NCI-H2196 treated with DMSO at 0.1 percent for 48 hours (cell line): ENCODE results near the gene DPH1.

Source experiments
- DNase-seq: peaks from one replicate; lab custom pipeline; 2025; ENCODE audit not compliant: unreplicated experiment; lab: John Stamatoyannopoulos, UW

Gene DPH1

DNA sequence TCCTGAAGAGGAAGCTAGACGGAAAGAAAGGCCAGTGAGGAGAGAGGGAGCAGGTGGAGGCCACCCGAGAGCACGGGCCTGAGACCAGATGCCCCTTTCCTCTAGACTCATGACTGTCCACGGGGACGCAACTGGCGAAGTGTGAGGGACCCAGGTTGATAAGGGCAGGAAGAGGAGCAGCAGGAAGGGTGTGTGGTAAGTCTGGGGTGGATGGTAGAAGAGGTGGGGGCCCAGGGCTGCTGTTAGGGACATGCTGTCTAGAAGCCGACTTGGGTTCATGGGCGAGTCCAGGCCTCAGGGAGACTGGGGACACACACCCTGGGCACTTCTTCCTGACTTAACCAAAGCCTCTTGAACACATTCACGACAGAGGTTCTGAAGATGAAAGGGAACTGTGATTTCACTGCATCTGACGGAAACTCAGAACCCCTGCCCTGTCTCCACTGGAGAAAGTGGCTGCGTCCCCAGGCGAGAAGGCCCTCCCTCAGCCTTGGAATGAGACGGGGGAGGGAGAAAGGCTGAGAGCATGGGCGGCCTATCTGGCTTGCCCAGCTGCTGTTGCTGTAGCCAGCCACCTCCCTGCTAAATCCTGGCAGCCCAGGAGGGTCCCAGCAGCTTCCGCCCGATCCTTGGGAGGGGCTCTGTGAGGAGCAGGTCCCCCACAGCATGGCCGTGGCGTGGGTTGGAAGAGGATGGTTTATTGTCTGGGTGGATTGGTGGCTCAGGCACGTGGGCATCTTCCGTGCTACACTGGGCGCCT, 30.9 kb downstream of the DPH1 start:
- no peak for DNase-seq

- DNase-seq, result no peak
Observed at GRCh38 chr17:2061441-2061958, 31.5 kb downstream of the DPH1 start.

DNA sequence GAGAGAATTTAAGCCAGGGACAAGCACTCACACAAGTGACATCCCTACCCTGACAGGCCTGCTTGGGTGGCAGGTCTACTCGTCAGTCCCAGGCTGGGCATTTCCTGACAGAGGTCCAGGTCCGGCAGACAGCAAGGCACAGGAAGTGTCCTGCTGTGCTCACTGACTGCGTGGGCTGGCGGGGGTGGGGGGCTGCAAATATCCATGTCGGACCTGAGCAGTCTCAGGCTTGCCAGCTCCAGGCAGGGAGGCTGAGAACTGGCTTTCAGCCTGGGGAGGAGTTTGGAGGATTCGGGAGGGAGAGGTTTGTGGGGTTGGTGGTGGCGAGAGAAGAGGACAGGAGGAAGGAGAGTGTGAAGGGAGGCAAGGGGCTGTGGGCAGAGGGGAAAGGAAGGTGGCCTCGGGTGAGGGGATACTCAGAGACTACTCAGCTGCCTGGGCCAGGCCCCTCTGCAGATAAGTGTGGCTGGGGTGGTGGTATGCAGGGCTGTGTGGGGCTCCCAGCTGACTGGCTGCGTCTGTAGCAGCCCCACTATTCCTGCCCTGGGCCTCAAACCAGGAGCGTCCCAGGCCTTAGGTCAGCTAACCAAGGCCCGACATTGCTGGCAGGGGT, 32.7 kb downstream of the DPH1 start:
- DNase-seq, result no peak

DNA sequence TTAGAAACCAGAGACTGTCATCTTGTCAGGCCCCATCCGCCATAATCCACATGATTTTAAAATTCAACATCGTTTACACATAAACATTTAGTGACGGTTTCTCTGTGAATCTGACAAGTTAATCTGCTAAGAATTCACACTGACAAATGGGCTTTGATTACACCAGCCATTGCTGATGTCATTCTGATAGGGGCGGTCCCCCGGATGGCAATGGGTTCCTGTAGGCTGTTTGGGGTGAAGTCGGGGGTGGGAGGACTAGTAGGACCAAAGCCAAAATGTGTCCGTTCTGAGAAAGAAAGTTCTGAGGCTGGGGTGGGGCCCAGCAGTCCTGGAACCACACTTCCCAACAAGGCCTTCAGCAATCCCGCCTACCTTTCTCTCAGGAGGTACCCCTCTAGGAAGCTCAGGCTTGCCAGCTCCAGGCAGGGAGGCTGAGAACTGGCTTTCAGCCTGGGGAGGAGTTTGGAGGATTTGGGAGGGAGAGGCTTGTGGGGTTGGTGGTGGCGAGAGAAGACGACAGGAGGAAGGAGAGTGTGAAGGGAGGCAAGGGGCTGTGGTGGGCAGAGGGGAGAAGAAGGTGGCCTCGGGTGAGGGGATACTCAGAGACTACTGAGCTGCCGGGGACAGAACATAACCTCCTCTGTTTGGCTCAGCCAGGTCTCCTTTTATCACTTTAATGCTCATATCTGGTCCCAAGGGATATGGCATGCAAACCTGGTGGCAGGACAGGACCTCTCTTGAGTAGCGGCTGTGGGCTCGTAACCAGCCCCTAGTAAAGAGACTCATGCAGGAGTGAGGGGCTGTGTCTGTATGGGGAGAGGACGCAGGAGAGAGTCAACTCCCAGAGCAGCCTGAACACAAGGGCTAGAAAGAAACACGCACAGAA, 33.6 kb downstream of the DPH1 start:
- no peak for DNase-seq

- DNase-seq, result no peak
Observed at GRCh38 chr17:2064147-2064489, 34.2 kb downstream of the DPH1 start.

- no peak for DNase-seq
Observed at GRCh38 chr17:2064520-2064971, 34.6 kb downstream of the DPH1 start.

- no peak for DNase-seq
Observed at GRCh38 chr17:2064980-2065785, 35.2 kb downstream of the DPH1 start.

- no peak for DNase-seq
Observed at GRCh38 chr17:2065949-2066400, 36.0 kb downstream of the DPH1 start.

GRCh38 chr17:2067048-2067561, 37.2 kb downstream of the DPH1 start:
- DNase-seq, result no peak

GRCh38 chr17:2067608-2068024, 37.7 kb downstream of the DPH1 start:
- DNase-seq, result no peak

DNA sequence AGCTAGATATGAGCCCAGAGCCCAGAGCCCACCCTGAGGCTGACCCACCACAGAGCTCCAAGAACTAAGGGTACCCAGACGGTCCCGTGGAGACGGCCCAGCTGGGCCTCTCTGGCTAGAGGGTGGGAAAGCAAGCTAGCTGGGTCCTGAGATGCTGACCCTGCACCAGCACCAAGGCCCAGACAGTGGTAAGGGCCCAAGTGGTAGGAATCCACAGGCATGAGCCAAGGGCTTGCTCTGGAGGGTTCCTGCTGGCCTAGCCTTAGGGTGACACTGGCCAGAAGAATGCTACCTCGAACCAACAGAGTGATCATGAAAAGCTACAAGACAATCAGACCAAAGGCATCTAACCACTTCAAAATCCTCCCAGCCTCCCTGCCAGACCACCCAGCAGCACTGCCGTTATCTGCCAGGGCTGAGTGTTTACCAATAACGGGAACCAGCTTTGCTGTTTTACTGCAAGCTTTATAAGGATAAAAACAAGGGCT, 38.1 kb downstream of the DPH1 start:
- no peak for DNase-seq

GRCh38 chr17:2068519-2069051, 38.6 kb downstream of the DPH1 start:
- no peak for DNase-seq

- no peak for DNase-seq
Observed at GRCh38 chr17:2070241-2071023, 40.5 kb downstream of the DPH1 start.

- DNase-seq, result no peak
Observed at GRCh38 chr17:2071024-2071385, 41.1 kb downstream of the DPH1 start.

DNA sequence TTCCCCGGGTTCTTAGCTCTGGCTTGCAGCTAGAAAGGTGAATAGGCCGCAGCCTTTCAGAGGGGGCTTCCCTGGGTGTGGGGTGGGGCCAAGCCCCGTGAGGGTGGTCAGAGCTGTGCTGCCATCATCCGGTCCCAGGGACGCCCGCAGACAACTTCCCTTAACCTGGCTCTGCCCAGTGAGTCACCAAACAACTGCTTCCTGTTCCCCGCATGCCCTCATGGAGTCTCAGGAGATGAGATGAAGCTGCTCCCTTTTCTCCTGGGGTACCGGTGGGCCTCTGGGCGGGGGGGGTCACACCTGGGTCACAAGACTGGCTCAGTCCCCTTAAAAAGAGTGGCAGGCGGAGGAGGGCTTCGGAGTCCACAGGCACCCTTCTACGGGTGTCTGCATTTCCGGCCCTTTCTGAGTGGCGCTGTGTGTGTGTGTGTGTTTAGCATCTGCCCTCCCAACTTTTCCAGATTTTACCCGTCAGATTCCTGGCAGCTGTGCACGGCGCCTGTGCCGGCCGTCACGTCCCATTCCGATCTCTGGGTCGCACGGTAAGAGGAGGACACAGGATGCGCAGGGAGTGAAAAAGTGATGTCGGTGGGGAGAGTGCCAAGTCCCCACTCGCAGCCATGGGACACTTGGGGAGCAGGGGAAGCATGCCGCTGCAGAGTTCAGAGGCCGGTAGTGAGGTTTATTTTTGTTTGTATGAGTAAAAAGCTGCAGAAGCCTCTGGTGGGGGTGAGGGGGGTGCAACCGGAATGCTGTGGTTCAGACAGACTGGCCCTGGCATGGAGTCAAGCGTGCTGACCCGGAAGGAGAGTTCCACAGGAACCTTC, 41.7 kb downstream of the DPH1 start:
- DNase-seq, result no peak

DNA sequence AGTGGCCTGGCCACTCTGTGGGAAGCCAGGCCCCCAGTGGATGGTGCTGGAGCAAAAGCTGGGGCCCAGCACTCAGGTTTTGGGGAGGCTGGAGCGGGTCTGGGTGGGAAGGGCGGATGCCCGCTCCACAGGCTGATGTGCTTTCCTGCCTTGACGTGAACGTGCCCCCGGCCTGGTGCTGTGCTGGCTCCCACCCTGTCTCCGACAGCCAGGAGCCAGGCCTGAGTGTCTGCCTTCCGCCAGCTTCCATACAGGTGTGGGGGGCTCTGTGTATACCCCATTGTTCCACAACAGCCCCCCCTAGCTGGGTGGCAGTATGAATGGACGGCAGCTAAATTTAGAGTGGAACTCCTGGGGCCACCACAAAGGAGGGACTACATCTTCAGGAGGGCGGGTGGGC, 45.0 kb downstream of the DPH1 start:
- no peak for DNase-seq

DNA sequence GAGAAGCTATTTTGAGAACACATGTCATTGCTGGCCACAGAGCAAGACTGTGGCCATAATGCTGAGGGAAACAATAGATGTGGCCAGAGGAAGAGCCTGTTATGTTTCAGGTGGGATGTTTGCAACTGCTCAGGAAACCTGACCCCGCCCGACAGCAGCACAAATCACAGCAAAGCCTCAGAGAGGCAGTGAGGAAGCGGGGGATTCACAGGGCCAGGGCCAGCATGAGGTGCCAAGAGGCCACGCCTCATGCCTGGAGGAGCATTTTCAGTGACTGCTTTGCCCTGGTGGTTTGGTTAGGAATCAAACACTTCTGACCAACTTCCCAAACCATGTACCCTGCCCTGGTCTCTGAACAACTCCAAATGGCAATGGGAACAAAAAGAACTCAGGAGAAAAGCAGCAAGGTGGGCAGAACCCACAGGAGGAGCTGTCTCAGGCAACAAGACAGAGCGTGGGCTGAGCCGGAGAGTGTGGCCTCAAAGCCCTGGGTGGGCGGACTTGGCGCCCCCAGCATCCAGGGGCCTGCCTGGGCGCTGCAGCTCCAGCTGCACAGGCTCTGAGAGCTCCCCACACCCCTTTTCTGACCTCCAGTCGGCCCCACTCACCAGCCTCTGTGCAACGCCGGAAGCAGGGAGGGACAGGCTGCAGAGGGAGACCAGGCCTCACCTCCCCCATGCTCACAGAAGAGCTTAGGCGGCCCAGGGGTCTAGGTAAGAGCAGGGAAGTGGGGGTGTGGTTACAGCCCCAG, 45.6 kb downstream of the DPH1 start:
- DNase-seq, result no peak
